Caco-2 (cell line): Measurements from ENCODE around the gene C3orf70. TPM values are rescaled to one million over a fixed set of nuclear protein-coding genes. Genes with fewer than 3 reads are reported as not detected.

ENCODE experiments used
- BruUV-seq: library from RNA; stranded (reverse); fragments of 400-500 nt; replicated peaks from 2 replicates; lab custom pipeline; 2021; lab: Mats Ljungman, UMichigan
- CTCF ChIA-PET: fragments of 300-600 bp; sonication (Branson Sonifier 250); formaldehyde crosslinking; loops from one replicate; lab custom pipeline; 2022; ENCODE audit warnings: antibody characterized with exemption; lab: Charles Lee
- POLR2A ChIA-PET: fragments of 300-600 bp; sonication (Branson Sonifier 250); formaldehyde crosslinking; loops from one replicate; lab custom pipeline; 2022; ENCODE audit warnings: antibody characterized with exemption; lab: Charles Lee
- DNase-seq, 2 experiments: peaks; one replicate each; pipeline versions ENCODE4 v3.0.0 to v3.0.0-alpha.2; 2020 to 2022
- H3K27me3 ChIP-seq: replicated peaks from 2 replicates; pipeline ENCODE4 v1.6.0; 2011; ENCODE audit warnings: low read length; ENCODE audit not compliant: control insufficient read depth, insufficient read depth
- H3K36me3 ChIP-seq: 2 replicates; pipeline ENCODE4 v1.5.1; 2011; ENCODE audit warnings: low read length; ENCODE audit not compliant: control insufficient read depth, insufficient read depth
- H3K4me1 ChIP-seq: fragments of 250-450 bp; sonication (Bioruptor Pico); 2 replicates; pipeline ENCODE4 v1.5.1; 2020; ENCODE audit warnings: mild to moderate bottlenecking
- H3K4me3 ChIP-seq: 2 replicates; pipeline ENCODE4 v1.5.1; 2011; ENCODE audit warnings: low read depth, mild to moderate bottlenecking, control low read depth, low read length
- H3K9me3 ChIP-seq: fragments of 250-450 bp; sonication (Bioruptor Pico); 2 replicates; pipeline ENCODE4 v1.5.1; 2020; ENCODE audit warnings: mild to moderate bottlenecking, moderate library complexity
- H3K27ac Mint-ChIP-seq: one replicate; pipeline ENCODE4 v1.8.0; 2022; ENCODE audit warnings: mixed read lengths; ENCODE audit not compliant: unreplicated experiment
- H3K27me3 Mint-ChIP-seq: one replicate; pipeline ENCODE4 v1.8.0; 2022; ENCODE audit warnings: mixed read lengths; ENCODE audit not compliant: insufficient read depth, unreplicated experiment
- H3K36me3 Mint-ChIP-seq: one replicate; pipeline ENCODE4 v1.8.0; 2022; ENCODE audit warnings: mild to moderate bottlenecking, mixed read lengths; ENCODE audit not compliant: insufficient read depth, unreplicated experiment
- H3K4me1 Mint-ChIP-seq: one replicate; pipeline ENCODE4 v1.8.0; 2022; ENCODE audit warnings: low read depth, mixed read lengths; ENCODE audit not compliant: unreplicated experiment
- H3K4me3 Mint-ChIP-seq: one replicate; pipeline ENCODE4 v1.8.0; 2022; ENCODE audit warnings: mild to moderate bottlenecking, moderate library complexity, mixed read lengths; ENCODE audit not compliant: unreplicated experiment
- H3K9me3 Mint-ChIP-seq: one replicate; pipeline ENCODE4 v1.8.0; 2022; ENCODE audit warnings: mixed read lengths; ENCODE audit not compliant: unreplicated experiment
- intact Hi-C: fragments of 100-400 bp; cut with micrococcal nuclease; formaldehyde crosslinking; loops from one replicate; pipeline ENCODE4 v1.10.0; 2022; ENCODE audit not compliant: unreplicated experiment
- total RNA-seq: library from RNA; stranded (reverse); gene quantifications from 2 replicates; pipeline ENCODE4 v1.2.3, GENCODE V29; 2022
- TF ChIP-seq, protein P1 (sequence below), 2 experiments: fragments of 200-600 bp in 1 of 2; IDR thresholded peaks; 1 replicate in 1 of 2; 2 replicates in 1 of 2; pipeline versions ENCODE4 v1.5.1 to v1.8.0; 2011 to 2022; ENCODE audit warnings: antibody characterized with exemption in 1 of 2, control low read depth in 1 of 2, inconsistent platforms in 1 of 2, low read depth in 1 of 2, low read length in 1 of 2, mild to moderate bottlenecking in 1 of 2, moderate library complexity in 1 of 2; ENCODE audit not compliant: insufficient read depth in 1 of 2, severe bottlenecking in 1 of 2, unreplicated experiment in 1 of 2

C3orf70 gene
- total RNA-seq, 1 experiment from 2014 or later, result 11.2 TPM

- ChIA-PET CTCF (interaction anchor here (1.4 to 1.6 kb wide), 2 partner anchors 80 to 105 kb away, joined by 6 to 9 read pairs; no protein-coding TSS in a partner anchor), POLR2A (no interaction called here)
- H3K27ac Mint-ChIP-seq, result no peak overlapping the region
- Histone ChIP-seq H3K9me3 (no peaks in the 10 kb centered on the region), H3K4me1 (no peaks in the 10 kb centered on the region), H3K4me3 (no peak overlapping the region), H3K36me3 (no peaks in the 10 kb centered on the region), H3K27me3 (no peaks in the 10 kb centered on the region)
- peaks cover 6% of the 10 kb centered on the region for H3K4me1 Mint-ChIP-seq
- H3K27me3 Mint-ChIP-seq, result no peaks in the 10 kb centered on the region
- peak in 1 of 2 experiments; percentile 16 for DNase-seq
- no peaks in the 10 kb centered on the region for H3K9me3 Mint-ChIP-seq
- intact Hi-C loops, result no loop called here
- TF ChIP-seq, protein P1, sequence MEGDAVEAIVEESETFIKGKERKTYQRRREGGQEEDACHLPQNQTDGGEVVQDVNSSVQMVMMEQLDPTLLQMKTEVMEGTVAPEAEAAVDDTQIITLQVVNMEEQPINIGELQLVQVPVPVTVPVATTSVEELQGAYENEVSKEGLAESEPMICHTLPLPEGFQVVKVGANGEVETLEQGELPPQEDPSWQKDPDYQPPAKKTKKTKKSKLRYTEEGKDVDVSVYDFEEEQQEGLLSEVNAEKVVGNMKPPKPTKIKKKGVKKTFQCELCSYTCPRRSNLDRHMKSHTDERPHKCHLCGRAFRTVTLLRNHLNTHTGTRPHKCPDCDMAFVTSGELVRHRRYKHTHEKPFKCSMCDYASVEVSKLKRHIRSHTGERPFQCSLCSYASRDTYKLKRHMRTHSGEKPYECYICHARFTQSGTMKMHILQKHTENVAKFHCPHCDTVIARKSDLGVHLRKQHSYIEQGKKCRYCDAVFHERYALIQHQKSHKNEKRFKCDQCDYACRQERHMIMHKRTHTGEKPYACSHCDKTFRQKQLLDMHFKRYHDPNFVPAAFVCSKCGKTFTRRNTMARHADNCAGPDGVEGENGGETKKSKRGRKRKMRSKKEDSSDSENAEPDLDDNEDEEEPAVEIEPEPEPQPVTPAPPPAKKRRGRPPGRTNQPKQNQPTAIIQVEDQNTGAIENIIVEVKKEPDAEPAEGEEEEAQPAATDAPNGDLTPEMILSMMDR (IDR thresholded peaks at IDR 0.05; ENCODE audit: insufficient read depth in 1 of 2, low read depth in 1 of 2, low read length in 1 of 2, severe bottlenecking in 1 of 2, unreplicated experiment in 1 of 2), result no peak
- H3K36me3 Mint-ChIP-seq, result peaks cover 14% of the 10 kb centered on the region
- no TSS peak for BruUV-seq
- no peak overlapping the region for H3K4me3 Mint-ChIP-seq
Observed at GRCh38 chr3:185071287-185071800, 81.5 kb downstream of the C3orf70 start.

DNA sequence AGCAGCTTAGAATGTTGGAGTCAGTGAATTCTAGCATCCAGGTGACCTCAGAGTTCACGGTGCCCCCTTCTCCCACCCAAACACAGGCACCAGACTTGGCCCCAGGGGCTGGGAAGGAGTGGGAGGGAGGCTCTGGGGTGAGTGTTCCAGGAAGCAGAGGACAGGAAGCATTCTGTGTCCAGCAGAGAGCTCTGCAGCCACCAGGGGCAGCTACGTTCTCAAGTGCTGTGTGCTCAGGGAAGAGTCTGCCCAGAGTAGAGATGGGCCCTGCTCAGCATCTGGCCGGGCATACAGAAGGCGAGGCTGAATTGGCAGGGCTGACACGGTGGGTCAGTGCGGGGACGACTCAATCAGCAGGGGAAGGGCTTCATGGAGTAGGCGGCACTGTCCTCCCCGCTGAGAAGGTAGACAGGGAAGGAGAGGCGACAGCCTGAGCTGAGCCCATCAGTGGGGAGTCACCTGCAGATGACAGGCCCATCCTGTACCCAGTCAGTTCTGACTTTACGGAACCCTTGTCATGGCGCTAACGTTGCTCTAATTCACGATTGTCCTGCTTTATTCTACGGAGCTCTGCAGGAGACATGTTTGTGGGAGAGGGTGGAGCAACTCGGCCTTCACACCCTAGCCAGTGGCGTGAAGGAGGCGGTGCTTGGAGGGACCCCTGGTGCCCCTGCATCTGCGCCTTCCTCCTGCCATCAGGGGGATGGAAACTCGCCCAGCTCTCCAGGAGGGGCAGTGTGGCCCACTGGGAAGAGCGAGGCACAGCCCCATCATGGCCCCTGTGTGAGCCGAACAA lies 82.2 kb downstream of the C3orf70 start:
- TF ChIP-seq, protein P1 (IDR thresholded peaks at IDR 0.05; ENCODE audit: insufficient read depth in 1 of 2, low read depth in 1 of 2, low read length in 1 of 2, severe bottlenecking in 1 of 2, unreplicated experiment in 1 of 2), result peak; percentile 22 to 45
- Histone ChIP-seq H3K4me1 (no peaks in the 10 kb centered on the region), H3K27me3 (no peaks in the 10 kb centered on the region), H3K36me3 (no peaks in the 10 kb centered on the region), H3K4me3 (no peak overlapping the region), H3K9me3 (no peaks in the 10 kb centered on the region)
- DNase-seq, result peak in 1 of 2 experiments; percentile 45
- intact Hi-C loops, result loop anchor here (1.0 kb wide), 1 partner anchor 105 kb away; no protein-coding TSS in a partner anchor
- no TSS peak for BruUV-seq
- no peaks in the 10 kb centered on the region for H3K27me3 Mint-ChIP-seq
- peaks cover 14% of the 10 kb centered on the region for H3K36me3 Mint-ChIP-seq
- CTCF ChIA-PET, result interaction anchor here (1.0 to 1.6 kb wide), 4 partner anchors 9 to 105 kb away, joined by 3 to 9 read pairs (median 4); no protein-coding TSS in a partner anchor
- POLR2A ChIA-PET, result no interaction called here
- H3K9me3 Mint-ChIP-seq, result no peaks in the 10 kb centered on the region
- H3K27ac Mint-ChIP-seq, result no peak overlapping the region
- no peak overlapping the region for H3K4me3 Mint-ChIP-seq
- H3K4me1 Mint-ChIP-seq, result peaks cover 6% of the 10 kb centered on the region
